ENCODE measurements around the gene ZNF207. TPM values are rescaled to one million over a fixed set of nuclear protein-coding genes. Genes with fewer than 3 reads are reported as not detected.
"Not testable (repeated sequence)": the region's sequence is repeated elsewhere in the genome, so short reads cannot be mapped to it uniquely, and the experiment has no call there.

ZNF207 gene
- polyA plus RNA-seq, 2 of the 4 experiments (the other 2 are of a cell fraction) = 208 to 292 TPM

- H3K27ac ChIP-seq; ATAC-seq; DNase-seq (ENCODE audit: low read depth in 1 of 2, low spot score in 1 of 2); FAIRE-seq; H3K9me3 ChIP-seq; H3K4me1 ChIP-seq; H3K4me2 ChIP-seq; H3K4me3 ChIP-seq: not testable (repeated sequence)
- POLR2A ChIA-PET = interaction anchor here (0.7 kb wide), 1 partner anchor 175 kb away, joined by 3 read pairs; no protein-coding TSS in a partner anchor
- CTCF ChIA-PET = interaction anchor here (0.6 to 11.1 kb wide), 49 partner anchors 9 to 238 kb away, joined by 3 to 259 read pairs (median 4); partner anchors contain the start of genes C17orf75 and PSMD11
- WGBS (ENCODE audit: missing lambda C conversion rate) = 88% methylated on average over 6 of the region's 6 CpGs
Observed at GRCh38 chr17:32320080-32320479, 29.9 kb upstream of the ZNF207 start.

- Histone ChIP-seq H3K27ac (no peak overlapping the region), H3K4me3 (no peak overlapping the region), H3K4me2 (no peak overlapping the region), H3K4me1 (no peaks in the 10 kb centered on the region), H3K9me3 (no peaks in the 10 kb centered on the region)
- DNase-seq (ENCODE audit: low read depth in 1 of 2, low spot score in 1 of 2) (no peak), ATAC-seq (no peak), FAIRE-seq (no peak)
- POLR2A ChIA-PET = no interaction called here
- CTCF ChIA-PET = interaction anchor here (0.7 to 11.1 kb wide), 19 partner anchors 9 to 123 kb away, joined by 3 to 259 read pairs (median 5); partner anchors contain the start of genes C17orf75 and PSMD11
- no peak for TF ChIP-seq ZC3H11A (IDR thresholded peaks at IDR 0.05)
- WGBS (ENCODE audit: missing lambda C conversion rate) = 85% methylated on average over 15 of the region's 15 CpGs
Observed at GRCh38 chr17:32320847-32321246, 29.1 kb upstream of the ZNF207 start.

GRCh38 chr17:32323046-32323445, 26.9 kb upstream of the ZNF207 start:
- Histone ChIP-seq H3K27ac (no peak overlapping the region), H3K4me1 (no peaks in the 10 kb centered on the region), H3K4me2 (no peak overlapping the region), H3K4me3 (no peak overlapping the region), H3K9me3 (no peaks in the 10 kb centered on the region)
- no peak for DNase-seq (ENCODE audit: low read depth in 1 of 2, low spot score in 1 of 2)
- TF ChIP-seq E2F6 (IDR thresholded peaks at IDR 0.05; ENCODE audit: borderline replicate concordance, low read depth) = no peak
- TF ChIP-seq TP53 (CRISPR knock-in tag; IDR thresholded peaks at IDR 0.05) = no peak
- no peak for TF ChIP-seq FOSB (CRISPR knock-in tag; IDR thresholded peaks at IDR 0.05)
- no peak for TF ChIP-seq MYC (IDR thresholded peaks at IDR 0.05; ENCODE audit: borderline replicate concordance, low read length)
- TF ChIP-seq JUN (IDR thresholded peaks at IDR 0.05) = no peak
- no peak for TF ChIP-seq ZNF302 (CRISPR knock-in tag; IDR thresholded peaks at IDR 0.05)
- no peak for TF ChIP-seq FOSL2 (IDR thresholded peaks at IDR 0.05)
- no peak for TF ChIP-seq FOSL2 (CRISPR knock-in tag; IDR thresholded peaks at IDR 0.05)
- TF ChIP-seq ELK1 (IDR thresholded peaks at IDR 0.05; ENCODE audit: low read depth, low read length) = no peak
- TF ChIP-seq KDM5A (IDR thresholded peaks at IDR 0.05) = no peak
- TF ChIP-seq BHLHE40 (IDR thresholded peaks at IDR 0.05; ENCODE audit: low read depth, low read length) = no peak
- no peak for TF ChIP-seq RNF2 (IDR thresholded peaks at IDR 0.05; ENCODE audit: borderline replicate concordance, low read depth)
- no peak for TF ChIP-seq NR3C1 (IDR thresholded peaks at IDR 0.05)
- no peak for TF ChIP-seq HOXA7 (CRISPR knock-in tag; IDR thresholded peaks at IDR 0.05)
- TF ChIP-seq SMC3 (IDR thresholded peaks at IDR 0.05) = no peak
- no peak for TF ChIP-seq RAD21 (conservative IDR thresholded peaks at IDR 0.05 in 1 of 2, IDR thresholded peaks at IDR 0.05 in 1 of 2)
- no peak for TF ChIP-seq NFE2L2 (conservative IDR thresholded peaks at IDR 0.05; ENCODE audit: low read length)
- no peak for TF ChIP-seq MAZ (IDR thresholded peaks at IDR 0.05; ENCODE audit: borderline replicate concordance, low read depth, low read length)
- TF ChIP-seq POLR2AphosphoS2 (conservative IDR thresholded peaks at IDR 0.05; ENCODE audit: low read length) = no peak
- no peak for TF ChIP-seq TFCP2L1 (CRISPR knock-in tag; IDR thresholded peaks at IDR 0.05)
- no peak for TF ChIP-seq HMGXB4 (CRISPR knock-in tag; IDR thresholded peaks at IDR 0.05; ENCODE audit: borderline replicate concordance)
- no peak for ATAC-seq
- ChIA-PET CTCF (interaction anchor here (1.4 to 11.1 kb wide), 4 partner anchors 12 to 120 kb away, joined by 3 to 259 read pairs (median 24); no protein-coding TSS in a partner anchor), POLR2A (interaction anchor here (0.6 kb wide), 1 partner anchor 27 kb away, joined by 3 read pairs; no protein-coding TSS in a partner anchor)
- FAIRE-seq = no peak
- 95% methylated on average over 10 of the region's 10 CpGs for WGBS (ENCODE audit: missing lambda C conversion rate)
